ENCODE measurements around the gene SDK2.

- TF ChIP-seq, protein P1, sequence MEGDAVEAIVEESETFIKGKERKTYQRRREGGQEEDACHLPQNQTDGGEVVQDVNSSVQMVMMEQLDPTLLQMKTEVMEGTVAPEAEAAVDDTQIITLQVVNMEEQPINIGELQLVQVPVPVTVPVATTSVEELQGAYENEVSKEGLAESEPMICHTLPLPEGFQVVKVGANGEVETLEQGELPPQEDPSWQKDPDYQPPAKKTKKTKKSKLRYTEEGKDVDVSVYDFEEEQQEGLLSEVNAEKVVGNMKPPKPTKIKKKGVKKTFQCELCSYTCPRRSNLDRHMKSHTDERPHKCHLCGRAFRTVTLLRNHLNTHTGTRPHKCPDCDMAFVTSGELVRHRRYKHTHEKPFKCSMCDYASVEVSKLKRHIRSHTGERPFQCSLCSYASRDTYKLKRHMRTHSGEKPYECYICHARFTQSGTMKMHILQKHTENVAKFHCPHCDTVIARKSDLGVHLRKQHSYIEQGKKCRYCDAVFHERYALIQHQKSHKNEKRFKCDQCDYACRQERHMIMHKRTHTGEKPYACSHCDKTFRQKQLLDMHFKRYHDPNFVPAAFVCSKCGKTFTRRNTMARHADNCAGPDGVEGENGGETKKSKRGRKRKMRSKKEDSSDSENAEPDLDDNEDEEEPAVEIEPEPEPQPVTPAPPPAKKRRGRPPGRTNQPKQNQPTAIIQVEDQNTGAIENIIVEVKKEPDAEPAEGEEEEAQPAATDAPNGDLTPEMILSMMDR (IDR thresholded peaks at IDR 0.05; ENCODE audit: low read depth, low read length, poor library complexity, severe bottlenecking) = no peak
- no peak for TF ChIP-seq EZH2phosphoT487 (IDR thresholded peaks at IDR 0.05; ENCODE audit: borderline replicate concordance, low read length)
These were observed 16.1 kb upstream of the SDK2 start for GRCh38 chr17:73660366-73660765.

Measured in DOHH2 (cell line).